H7 (cell line): ENCODE results near the gene HLA-E. TPM values are rescaled to one million over a fixed set of nuclear protein-coding genes. Genes with fewer than 3 reads are reported as not detected.
"Not testable (repeated sequence)": the region's sequence is repeated elsewhere in the genome, so short reads cannot be mapped to it uniquely, and the experiment has no call there.

ENCODE experiments used
- DNase-seq: peaks from one replicate; pipeline ENCODE4 v3.0.0; 2012
- H3K27me3 ChIP-seq: 2 replicates; pipeline ENCODE4 v1.6.0; 2011; ENCODE audit warnings: mild to moderate bottlenecking, low read length; ENCODE audit not compliant: control insufficient read depth, insufficient read depth
- H3K36me3 ChIP-seq: replicated peaks from 2 replicates; pipeline ENCODE4 v1.5.1; 2011; ENCODE audit warnings: low read length; ENCODE audit not compliant: control insufficient read depth, insufficient read depth
- H3K4me3 ChIP-seq: 2 replicates; pipeline ENCODE4 v1.5.1; 2011; ENCODE audit warnings: low read depth, mild to moderate bottlenecking, control low read depth, low read length, moderate library complexity; ENCODE audit not compliant: insufficient read depth
- total RNA-seq: library from RNA; depleted of rRNA; stranded (reverse); fragments of >200 nt; shearing (Covaris generic); gene quantifications from 2 replicates; pipeline ENCODE4 v1.2.3, GENCODE V29; 2014

HLA-E gene
- total RNA-seq, 1 experiment from 2014 or later: 45.8 TPM

DNA sequence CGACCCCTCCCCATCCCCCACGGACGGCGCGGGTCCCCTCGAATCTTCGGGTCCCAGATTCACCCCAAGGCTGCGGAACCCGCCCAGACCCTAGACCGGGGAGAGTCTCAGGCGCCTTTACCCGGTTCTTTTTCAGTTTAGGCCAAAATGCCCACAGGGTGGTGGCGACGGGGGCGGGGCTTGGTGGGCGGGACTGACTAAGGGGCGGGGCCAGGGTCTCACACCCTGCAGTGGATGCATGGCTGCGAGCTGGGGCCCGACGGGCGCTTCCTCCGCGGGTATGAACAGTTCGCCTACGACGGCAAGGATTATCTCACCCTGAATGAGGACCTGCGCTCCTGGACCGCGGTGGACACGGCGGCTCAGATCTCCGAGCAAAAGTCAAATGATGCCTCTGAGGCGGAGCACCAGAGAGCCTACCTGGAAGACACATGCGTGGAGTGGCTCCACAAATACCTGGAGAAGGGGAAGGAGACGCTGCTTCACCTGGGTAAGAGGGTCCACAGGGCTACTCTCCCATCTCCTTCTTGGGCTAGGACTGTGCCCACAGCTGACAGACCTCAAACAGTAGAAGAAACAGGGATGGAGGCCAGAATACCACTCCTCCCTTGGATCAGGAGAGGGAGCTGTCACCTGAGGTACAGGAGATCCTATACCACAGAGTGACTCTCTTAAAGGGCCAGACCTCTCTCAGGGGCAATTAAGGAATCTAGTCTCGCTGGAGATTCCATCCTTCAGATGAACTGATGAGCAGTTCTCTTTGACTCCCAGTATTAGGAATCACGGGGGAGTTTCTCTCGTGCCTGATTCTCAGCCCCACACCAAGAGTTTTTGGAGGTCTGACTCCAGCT, 942 bp downstream of the HLA-E start:
- H3K27me3 ChIP-seq: peaks cover 1% of the 10 kb centered on the region; the same call in 1 of the 2 replicates
- DNase-seq: peak; percentile 93
- peaks cover 16% of the 10 kb centered on the region for H3K36me3 ChIP-seq
- H3K4me3 ChIP-seq: peak overlapping the region; percentile 93

DNA sequence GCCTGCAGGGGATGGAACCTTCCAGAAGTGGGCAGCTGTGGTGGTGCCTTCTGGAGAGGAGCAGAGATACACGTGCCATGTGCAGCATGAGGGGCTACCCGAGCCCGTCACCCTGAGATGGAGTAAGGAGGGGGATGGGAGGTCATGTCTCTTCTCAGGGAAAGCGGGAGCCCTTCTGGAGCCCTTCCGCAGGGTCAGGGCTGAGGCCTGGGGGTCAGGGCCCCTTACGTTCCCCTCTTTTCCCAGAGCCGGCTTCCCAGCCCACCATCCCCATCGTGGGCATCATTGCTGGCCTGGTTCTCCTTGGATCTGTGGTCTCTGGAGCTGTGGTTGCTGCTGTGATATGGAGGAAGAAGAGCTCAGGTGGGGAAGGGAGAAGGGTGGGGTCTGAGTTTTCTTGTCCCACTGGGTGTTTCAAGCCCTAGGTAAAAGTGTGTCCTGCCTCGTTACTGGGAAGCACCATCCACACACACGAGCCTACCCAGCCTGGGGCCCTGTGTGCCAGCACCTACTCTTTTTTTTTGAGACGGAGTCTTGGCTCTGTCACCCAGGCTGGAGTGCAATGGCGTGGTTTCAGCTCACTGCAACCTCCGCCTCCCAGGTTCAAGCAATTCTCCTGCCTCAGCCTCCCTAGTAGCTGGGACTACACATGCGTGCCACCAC, 2.1 kb downstream of the HLA-E start:
- peaks cover 16% of the 10 kb centered on the region for H3K36me3 ChIP-seq
- H3K27me3 ChIP-seq, H3K4me3 ChIP-seq, DNase-seq: not testable (repeated sequence)

DNA sequence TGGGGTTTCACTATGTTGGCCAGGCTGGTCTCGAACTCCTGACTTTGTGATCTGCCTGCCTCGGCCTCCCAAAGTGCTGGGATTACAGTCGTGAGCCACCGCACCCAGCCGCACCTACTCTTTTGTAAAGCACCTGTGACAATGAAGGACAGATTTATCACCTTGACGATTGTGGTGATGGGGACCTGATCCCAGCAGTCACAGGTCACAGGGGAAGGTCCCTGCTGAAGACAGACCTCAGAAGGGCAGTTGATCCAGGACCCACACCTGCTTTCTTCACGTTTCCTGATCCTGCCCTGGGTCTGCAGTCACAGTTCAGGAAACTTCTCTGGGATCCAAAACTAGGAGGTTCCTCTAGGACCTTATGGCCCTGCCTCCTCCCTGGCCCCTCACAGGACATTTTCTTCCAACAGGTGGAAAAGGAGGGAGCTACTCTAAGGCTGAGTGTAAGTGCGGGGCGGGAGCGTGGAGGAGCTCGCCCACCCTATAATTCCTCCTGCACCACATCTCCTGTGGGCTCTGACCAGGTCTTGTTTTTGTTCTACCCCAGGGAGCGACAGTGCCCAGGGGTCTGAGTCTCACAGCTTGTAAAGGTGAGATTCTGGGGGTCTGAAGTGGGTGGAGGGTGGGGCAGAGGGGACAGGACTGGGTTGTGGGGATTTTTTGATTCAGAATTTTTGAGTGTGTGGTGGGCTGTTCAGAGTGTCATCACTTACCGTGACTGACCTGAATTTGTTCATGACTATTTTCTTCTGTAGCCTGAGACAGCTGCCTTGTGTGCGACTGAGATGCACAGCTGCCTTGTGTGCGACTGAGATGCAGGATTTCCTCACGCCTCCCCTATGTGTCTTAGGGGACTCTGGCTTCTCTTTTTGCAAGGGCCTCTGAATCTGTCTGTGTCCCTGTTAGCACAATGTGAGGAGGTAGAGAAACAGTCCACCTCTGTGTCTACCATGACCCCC, 3.0 kb downstream of the HLA-E start:
- Histone ChIP-seq H3K36me3 (peaks cover 16% of the 10 kb centered on the region), H3K4me3 (no peak overlapping the region), H3K27me3 (peaks cover 1% of the 10 kb centered on the region; the same call in 1 of the 2 replicates)
- DNase-seq: no peak

DNA sequence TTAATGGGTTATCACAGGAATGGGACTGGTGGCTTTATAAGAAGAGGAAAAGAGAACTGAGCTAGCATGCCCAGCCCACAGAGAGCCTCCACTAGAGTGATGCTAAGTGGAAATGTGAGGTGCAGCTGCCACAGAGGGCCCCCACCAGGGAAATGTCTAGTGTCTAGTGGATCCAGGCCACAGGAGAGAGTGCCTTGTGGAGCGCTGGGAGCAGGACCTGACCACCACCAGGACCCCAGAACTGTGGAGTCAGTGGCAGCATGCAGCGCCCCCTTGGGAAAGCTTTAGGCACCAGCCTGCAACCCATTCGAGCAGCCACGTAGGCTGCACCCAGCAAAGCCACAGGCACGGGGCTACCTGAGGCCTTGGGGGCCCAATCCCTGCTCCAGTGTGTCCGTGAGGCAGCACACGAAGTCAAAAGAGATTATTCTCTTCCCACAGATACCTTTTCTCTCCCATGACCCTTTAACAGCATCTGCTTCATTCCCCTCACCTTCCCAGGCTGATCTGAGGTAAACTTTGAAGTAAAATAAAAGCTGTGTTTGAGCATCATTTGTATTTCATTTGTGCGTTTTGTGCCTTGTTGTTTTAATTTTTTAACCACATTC, 4.4 kb downstream of the HLA-E start:
- Histone ChIP-seq H3K36me3 (peaks cover 16% of the 10 kb centered on the region), H3K4me3 (no peak overlapping the region), H3K27me3 (peaks cover 1% of the 10 kb centered on the region; the same call in 1 of the 2 replicates)
- DNase-seq: peak; percentile 79

DNA sequence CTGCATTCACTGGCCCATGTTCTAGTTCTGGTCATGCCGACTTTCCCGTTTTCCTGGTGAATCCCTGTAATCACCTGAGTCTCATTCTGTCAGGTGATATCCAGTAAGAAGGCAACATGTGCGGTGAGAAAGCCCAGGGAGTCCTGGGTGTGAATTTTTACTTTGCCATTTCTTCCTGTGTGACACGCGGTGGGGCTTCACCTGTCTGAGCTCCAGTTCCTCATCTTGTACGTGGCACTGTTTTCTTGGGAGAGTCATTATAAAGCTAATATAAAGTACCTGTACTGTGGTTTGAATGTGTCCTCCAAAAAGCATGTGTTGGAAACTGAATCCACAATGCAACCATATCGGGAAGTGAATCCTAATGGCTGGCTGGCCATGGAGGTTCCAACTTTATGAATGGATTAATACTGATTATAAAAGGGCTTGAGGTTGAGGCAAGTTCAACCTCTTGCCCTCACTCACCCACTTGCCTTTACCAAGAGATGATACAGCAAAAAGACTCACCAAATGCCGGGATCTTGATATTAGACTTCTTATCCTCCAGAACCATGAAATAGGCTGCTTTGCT, 5.1 kb downstream of the HLA-E start:
- Histone ChIP-seq H3K36me3 (peaks cover 16% of the 10 kb centered on the region), H3K4me3 (no peak overlapping the region), H3K27me3 (peaks cover 1% of the 10 kb centered on the region; the same call in 1 of the 2 replicates)
- DNase-seq: no peak

DNA sequence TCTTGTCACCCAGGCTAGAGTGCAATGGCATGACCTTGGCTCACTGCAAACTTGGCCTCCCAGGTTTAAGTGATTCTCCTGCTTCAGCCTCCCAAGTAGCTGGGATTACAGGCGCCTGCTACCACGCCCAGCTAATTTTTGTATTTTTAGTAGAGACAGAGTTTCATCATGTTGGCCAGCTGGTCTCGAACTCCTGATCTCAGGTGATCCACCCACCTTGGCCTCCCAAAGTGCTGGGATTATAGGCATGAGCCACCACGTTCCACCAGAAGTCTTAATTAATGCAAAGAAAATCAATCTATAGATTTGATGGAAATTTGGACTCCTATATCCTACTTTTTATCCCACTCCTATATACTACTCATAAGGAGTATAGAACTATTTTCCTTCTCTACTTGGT, 5.8 kb downstream of the HLA-E start:
- DNase-seq, H3K27me3 ChIP-seq, H3K4me3 ChIP-seq: not testable (repeated sequence)
- H3K36me3 ChIP-seq: peaks cover 16% of the 10 kb centered on the region

DNA sequence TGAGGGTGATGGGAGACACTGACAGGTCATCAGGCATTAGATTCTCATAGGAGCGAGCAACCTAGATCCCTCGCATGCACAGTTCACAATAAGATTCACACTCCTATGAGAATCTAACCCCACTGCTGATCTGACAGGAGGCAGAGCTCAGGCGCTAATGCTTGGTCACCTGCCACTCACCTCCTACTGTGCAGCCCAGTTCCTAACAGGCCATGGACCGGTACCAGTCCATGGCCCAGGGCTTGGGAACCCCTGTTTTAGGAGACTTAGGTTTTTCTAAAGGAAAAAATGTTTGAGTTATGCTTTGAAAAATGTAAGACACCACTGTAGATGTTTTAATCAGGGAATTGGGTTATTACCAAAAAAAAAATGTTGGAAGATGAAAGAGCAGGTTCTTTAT, 6.7 kb downstream of the HLA-E start:
- Histone ChIP-seq H3K36me3 (peaks cover 8% of the 10 kb centered on the region), H3K4me3 (no peak overlapping the region), H3K27me3 (no peaks in the 10 kb centered on the region)
- no peak for DNase-seq

DNA sequence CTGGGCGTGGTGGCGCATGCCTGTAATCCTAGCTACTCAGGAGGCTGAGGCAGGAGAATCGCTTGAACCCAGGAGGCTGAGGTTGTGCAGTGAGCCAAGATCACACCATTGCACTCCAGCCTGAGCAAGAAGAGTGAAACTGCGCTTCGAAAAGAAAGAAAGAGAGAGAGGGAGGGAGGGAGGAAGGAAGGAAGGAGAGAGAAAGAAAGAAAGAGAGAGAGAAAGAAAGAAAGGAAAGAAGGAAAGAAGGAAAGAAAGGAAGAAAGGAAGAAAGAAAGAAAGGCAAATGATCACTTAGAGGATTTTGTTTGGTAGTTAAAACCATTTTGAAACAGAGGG, 7.9 kb downstream of the HLA-E start:
- not testable (repeated sequence) for H3K27me3 ChIP-seq, H3K36me3 ChIP-seq, DNase-seq, H3K4me3 ChIP-seq

DNA sequence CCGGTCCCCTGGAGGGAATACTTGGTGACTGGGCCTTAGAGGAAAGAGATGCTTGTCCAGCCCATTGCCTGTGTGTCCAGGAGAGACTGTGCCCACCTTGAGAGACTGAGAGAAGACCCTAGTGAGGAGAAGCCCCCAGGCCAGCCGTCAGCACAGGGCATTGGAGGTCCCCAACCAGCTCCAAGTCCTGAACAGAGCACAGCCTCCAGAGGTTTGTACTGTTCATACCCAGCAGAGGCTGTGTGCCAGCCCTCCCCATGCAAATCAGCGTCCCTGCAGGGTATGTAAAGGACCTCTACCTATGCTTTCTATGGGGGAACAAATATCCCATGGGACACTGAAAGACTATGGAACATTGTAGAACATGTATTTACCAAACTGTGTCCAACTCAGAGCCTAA, 8.4 kb downstream of the HLA-E start:
- H3K36me3 ChIP-seq: no peaks in the 10 kb centered on the region; the same call in 1 of the 2 replicates
- H3K4me3 ChIP-seq: no peak overlapping the region
- no peaks in the 10 kb centered on the region for H3K27me3 ChIP-seq
- no peak for DNase-seq

DNA sequence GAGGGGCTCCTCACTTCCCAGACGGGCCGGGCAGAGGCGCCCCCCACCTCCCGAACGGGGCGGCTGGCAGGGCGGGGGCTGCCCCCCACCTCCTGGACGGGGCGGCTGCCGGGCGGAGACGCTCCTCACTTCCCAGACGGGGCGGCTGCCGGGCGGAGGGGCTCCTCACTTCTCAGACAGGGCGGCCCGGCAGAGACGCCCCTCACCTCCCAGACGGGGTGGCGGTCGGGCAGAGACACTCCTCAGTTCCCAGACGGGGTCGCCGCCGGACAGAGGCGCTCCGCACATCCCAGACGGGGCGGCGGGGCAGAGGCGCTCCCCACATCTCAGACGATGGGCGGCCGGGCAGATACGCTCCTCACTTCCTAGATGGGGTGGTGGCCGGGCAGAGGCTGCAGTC, 9.4 kb downstream of the HLA-E start:
- H3K4me3 ChIP-seq, H3K27me3 ChIP-seq, H3K36me3 ChIP-seq, DNase-seq: not testable (repeated sequence)

DNA sequence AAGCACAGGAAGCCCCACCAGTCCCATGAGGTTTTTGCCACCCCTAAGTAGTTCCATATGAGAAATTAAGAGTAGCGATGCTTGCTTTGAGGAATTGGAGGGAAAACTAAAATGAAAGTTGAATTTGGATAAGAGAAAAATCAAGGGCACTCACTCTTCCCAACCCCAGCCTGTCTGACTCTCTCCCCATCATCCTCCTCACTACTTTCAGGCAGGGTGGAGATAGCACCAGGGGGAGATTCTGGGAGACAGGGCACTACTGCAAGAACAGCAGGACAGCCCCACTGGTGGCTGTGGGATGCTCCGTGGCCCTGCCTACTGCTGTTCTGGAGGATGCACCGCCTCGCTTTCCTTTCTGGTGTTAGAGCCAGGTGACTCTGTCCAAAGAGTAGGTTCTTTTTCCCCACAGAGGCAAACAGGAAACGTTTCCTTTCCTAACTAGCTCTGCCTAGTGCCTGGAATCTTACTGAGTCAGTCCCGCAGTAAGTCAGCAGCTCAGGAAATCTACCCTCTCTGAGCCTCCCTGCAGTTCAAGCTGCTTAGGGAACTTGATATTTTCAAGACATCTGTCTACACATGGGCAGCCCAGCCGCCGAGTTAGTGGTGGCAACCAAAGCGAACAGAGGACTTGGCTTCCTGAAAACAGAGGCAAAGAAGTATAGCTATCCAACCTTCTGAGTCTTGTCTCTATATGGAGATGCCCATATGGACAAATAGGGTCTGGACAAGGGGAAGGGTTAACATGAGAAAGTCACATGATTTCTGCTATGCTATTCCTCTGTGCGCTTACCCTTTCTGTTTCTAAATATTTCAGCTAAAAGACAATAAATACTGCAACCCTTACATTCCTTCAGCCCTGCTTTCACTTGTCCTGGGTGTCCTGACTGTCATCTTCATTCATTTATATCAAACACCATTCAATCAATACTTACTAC, 11.4 kb downstream of the HLA-E start:
- Histone ChIP-seq H3K4me3 (no peak overlapping the region), H3K27me3 (no peaks in the 10 kb centered on the region), H3K36me3 (no peaks in the 10 kb centered on the region)
- DNase-seq: peak; percentile 20

DNA sequence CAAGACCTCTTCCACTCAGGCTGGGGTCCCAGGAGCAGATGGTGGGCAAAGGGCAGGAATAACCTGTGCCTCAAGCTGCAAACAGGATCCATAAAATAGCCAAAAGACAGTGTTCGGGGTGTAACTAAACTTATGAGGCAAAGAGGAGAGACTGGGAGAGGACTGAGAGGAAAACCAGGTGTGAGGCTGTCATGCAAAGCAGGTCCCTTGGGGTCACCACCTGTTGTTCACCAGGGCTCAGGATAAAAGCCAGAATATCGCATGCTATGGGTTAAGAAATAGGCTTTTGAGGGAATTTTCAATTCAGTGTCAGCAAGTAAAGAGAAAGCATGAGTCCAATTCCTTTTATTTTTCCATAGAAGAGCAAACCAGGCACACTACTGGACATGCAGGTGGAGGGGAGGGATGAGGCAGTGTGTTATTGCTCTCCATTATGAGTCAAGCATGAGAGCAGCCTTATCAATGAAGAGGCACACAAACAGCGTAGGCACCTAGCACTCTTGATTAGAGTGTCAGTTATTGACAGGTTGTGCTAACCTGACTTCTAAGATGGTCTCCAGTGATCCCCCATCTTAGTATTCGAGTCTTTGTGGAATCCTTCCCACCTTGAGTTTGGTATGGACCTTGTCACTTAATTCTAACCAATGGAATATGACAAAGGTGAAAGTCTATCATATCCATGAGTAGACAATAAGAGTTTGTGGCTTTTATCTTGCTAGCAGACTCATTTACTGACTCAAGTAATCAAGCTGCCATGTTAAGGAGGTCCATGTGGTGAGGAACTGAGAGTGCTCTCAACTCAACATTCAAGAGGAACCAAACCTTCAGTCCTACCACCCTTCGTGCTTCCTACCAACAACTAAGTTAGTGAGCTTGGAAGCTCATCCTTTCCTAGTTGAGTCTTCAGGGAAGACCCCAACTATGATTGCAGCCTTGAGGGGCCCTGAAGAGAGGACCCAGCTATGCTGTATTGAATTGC, 18.8 kb downstream of the HLA-E start:
- Histone ChIP-seq H3K27me3 (no peaks in the 10 kb centered on the region), H3K36me3 (no peaks in the 10 kb centered on the region), H3K4me3 (no peak overlapping the region)
- DNase-seq: no peak
